Measurements from ENCODE around the gene CLCN1.

CLCN1 gene

GRCh38 chr7:143283381-143283780, 32.5 kb upstream of the CLCN1 start:
- no peak overlapping the region for H3K27ac ChIP-seq (ENCODE audit: low read depth, low read length, poor library complexity, severe bottlenecking)

DNA sequence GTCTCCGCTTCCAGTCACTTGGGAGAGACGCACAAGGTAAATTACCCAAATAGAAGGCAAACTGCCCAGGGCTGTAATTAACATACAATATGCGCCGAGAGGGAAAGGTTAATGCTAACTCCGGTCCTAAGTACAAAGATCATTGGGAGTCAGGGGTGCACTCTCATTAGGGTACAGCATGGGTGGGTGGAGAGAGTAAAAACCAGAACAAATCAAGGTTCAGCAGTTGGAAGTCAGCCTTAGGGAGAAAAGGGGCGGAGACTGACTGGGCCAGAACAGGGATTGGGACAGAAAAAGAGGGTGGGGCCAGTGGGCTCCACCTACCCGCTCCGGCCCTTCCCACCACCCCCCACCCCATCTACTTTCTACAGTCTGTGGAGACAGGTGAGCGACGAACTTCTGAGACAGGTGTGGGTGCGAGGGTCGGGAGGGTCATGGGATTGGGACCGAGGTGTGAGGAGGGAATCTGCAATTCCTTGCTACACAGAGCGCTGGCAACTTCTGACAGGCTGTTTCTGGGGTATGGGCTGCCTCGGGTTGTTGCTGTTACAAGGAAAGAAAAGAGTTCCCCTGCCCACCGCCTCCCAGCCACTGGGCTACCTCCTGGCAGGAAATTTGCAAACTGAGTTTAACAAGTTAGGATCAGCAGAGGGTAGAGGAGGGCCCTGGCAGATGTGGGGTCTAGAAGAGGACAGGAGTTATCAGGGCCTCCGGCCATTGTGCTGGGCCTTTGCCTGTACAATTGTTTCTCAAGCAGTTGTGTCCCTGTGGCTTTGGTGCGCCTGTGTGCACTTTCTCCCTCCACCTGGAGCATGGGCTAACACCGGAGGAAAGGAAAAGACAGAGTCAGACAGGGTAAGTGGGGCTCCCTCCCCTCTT, 31.1 kb upstream of the CLCN1 start, which contains the start of gene TMEM139:
Gene TMEM139, plus strand, starts transcription at position 368 of the 879 bp plus-strand sequence. CDS start 1,000 bp downstream, outside the sequence.
- H4K20me1 ChIP-seq (ENCODE audit: insufficient read depth, low read length), result no peaks in the 10 kb centered on the region
- no peak within 1 kb of the TSS for H3K27ac ChIP-seq (ENCODE audit: low read depth, low read length, poor library complexity, severe bottlenecking)
- H3F3A ChIP-seq (ENCODE audit: insufficient read depth, low read length), result no peaks in the 10 kb centered on the region
- H3K79me2 ChIP-seq (ENCODE audit: insufficient read depth, low read length), result peaks cover 13% of the 10 kb centered on the region
- H3K4me1 ChIP-seq (ENCODE audit: insufficient read depth, low read length, severe bottlenecking), result peaks cover 21% of the 10 kb centered on the region
- no peaks in the 10 kb centered on the region for H3K27me3 ChIP-seq (ENCODE audit: insufficient read depth, low read length)
- H3K9me3 ChIP-seq (ENCODE audit: low read length), result no peaks in the 10 kb centered on the region
- no peak within 1 kb of the TSS for H2AFZ ChIP-seq (ENCODE audit: low read length)
- H3K4me3 ChIP-seq (ENCODE audit: low read depth, low read length, poor library complexity, severe bottlenecking), result no peak within 1 kb of the TSS
- TF ChIP-seq, protein P1, sequence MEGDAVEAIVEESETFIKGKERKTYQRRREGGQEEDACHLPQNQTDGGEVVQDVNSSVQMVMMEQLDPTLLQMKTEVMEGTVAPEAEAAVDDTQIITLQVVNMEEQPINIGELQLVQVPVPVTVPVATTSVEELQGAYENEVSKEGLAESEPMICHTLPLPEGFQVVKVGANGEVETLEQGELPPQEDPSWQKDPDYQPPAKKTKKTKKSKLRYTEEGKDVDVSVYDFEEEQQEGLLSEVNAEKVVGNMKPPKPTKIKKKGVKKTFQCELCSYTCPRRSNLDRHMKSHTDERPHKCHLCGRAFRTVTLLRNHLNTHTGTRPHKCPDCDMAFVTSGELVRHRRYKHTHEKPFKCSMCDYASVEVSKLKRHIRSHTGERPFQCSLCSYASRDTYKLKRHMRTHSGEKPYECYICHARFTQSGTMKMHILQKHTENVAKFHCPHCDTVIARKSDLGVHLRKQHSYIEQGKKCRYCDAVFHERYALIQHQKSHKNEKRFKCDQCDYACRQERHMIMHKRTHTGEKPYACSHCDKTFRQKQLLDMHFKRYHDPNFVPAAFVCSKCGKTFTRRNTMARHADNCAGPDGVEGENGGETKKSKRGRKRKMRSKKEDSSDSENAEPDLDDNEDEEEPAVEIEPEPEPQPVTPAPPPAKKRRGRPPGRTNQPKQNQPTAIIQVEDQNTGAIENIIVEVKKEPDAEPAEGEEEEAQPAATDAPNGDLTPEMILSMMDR (IDR thresholded peaks at IDR 0.05; ENCODE audit: low read length), result no peak
- no peak for TF ChIP-seq EZH2 (IDR thresholded peaks at IDR 0.05; ENCODE audit: borderline replicate concordance, low read length)
- H3K36me3 ChIP-seq (ENCODE audit: insufficient read depth, low read length), result peaks cover 3% of the 10 kb centered on the region; the same call in 1 of the 2 replicates
- no peaks in the 10 kb centered on the region for H3K9me2 ChIP-seq (ENCODE audit: low read depth, low read length)
- H3K9ac ChIP-seq (ENCODE audit: low read length), result no peak within 1 kb of the TSS
- H3K4me2 ChIP-seq (ENCODE audit: low read length), result no peak within 1 kb of the TSS

More at GRCh38 chr7:143283381-143283780, 32.5 kb upstream of the CLCN1 start:
- Histone ChIP-seq H3K4me3 (ENCODE audit: low read depth, low read length, poor library complexity, severe bottlenecking) (no peak overlapping the region), H3K9me3 (ENCODE audit: low read length) (no peaks in the 10 kb centered on the region), H3F3A (ENCODE audit: insufficient read depth, low read length) (no peaks in the 10 kb centered on the region), H3K27me3 (ENCODE audit: insufficient read depth, low read length) (no peaks in the 10 kb centered on the region), H3K79me2 (ENCODE audit: insufficient read depth, low read length) (no peaks in the 10 kb centered on the region), H4K20me1 (ENCODE audit: insufficient read depth, low read length) (no peaks in the 10 kb centered on the region), H3K4me2 (ENCODE audit: low read length) (no peak overlapping the region), H3K4me1 (ENCODE audit: insufficient read depth, low read length, severe bottlenecking) (peaks cover 12% of the 10 kb centered on the region), H3K36me3 (ENCODE audit: insufficient read depth, low read length) (no peaks in the 10 kb centered on the region), H3K9ac (ENCODE audit: low read length) (no peak overlapping the region), H2AFZ (ENCODE audit: low read length) (no peak overlapping the region), H3K9me2 (ENCODE audit: low read depth, low read length) (no peaks in the 10 kb centered on the region)
- no peak for TF ChIP-seq EZH2 (IDR thresholded peaks at IDR 0.05; ENCODE audit: borderline replicate concordance, low read length)
- TF ChIP-seq, protein P1 (IDR thresholded peaks at IDR 0.05; ENCODE audit: low read length), result no peak

GRCh38 chr7:143285470-143285778, 30.5 kb upstream of the CLCN1 start:
- Histone ChIP-seq H3K27me3 (ENCODE audit: insufficient read depth, low read length) (no peaks in the 10 kb centered on the region), H3K4me3 (ENCODE audit: low read depth, low read length, poor library complexity, severe bottlenecking) (no peak overlapping the region), H2AFZ (ENCODE audit: low read length) (no peak overlapping the region), H3K27ac (ENCODE audit: low read depth, low read length, poor library complexity, severe bottlenecking) (no peak overlapping the region), H3K9me3 (ENCODE audit: low read length) (no peaks in the 10 kb centered on the region), H3K4me1 (ENCODE audit: insufficient read depth, low read length, severe bottlenecking) (peaks cover 27% of the 10 kb centered on the region), H3K9ac (ENCODE audit: low read length) (no peak overlapping the region), H3K9me2 (ENCODE audit: low read depth, low read length) (no peaks in the 10 kb centered on the region), H4K20me1 (ENCODE audit: insufficient read depth, low read length) (no peaks in the 10 kb centered on the region), H3F3A (ENCODE audit: insufficient read depth, low read length) (no peaks in the 10 kb centered on the region), H3K4me2 (ENCODE audit: low read length) (no peak overlapping the region), H3K36me3 (ENCODE audit: insufficient read depth, low read length) (peaks cover 7% of the 10 kb centered on the region; the same call in 1 of the 2 replicates), H3K79me2 (ENCODE audit: insufficient read depth, low read length) (peaks cover 14% of the 10 kb centered on the region)
- no peak for TF ChIP-seq EZH2 (IDR thresholded peaks at IDR 0.05; ENCODE audit: borderline replicate concordance, low read length)
- TF ChIP-seq, protein P1 (IDR thresholded peaks at IDR 0.05; ENCODE audit: low read length), result no peak
